SK-N-DZ (cell line): ENCODE results near the gene ARFRP1. TPM values are rescaled to one million over a fixed set of nuclear protein-coding genes. Genes with fewer than 3 reads are reported as not detected.

Experiments
- DNase-seq: peaks from one replicate; pipeline ENCODE4 v3.0.0-alpha.2; 2015; ENCODE audit warnings: low spot score
- polyA plus RNA-seq, 2 experiments: library from polyadenylated mRNA; depleted of rRNA; stranded (reverse); fragments of >200 nt; gene quantifications; 2 replicates each; pipeline ENCODE4 v1.2.3, GENCODE V29; 2014

Gene ARFRP1
- polyA plus RNA-seq (2014; cell fraction: cytosol; rRNA removed): 72.1 and 74.1 TPM in 2 replicates
- polyA plus RNA-seq (2014; cell fraction: nucleus; rRNA removed): 137 and 172 TPM in 2 replicates

GRCh38 chr20:63707558-63708300 is at the start of gene ARFRP1, which contains the start of gene ZGPAT:
TSS of gene ARFRP1 (minus strand) at chr20:63707976. CDS start at chr20:63707091, 885 bp downstream.
TSS of gene ZGPAT (plus strand) at chr20:63708039. CDS start at chr20:63708581, 542 bp downstream.
- DNase-seq: peak; percentile 87

- no peak for DNase-seq
Observed at GRCh38 chr20:63756648-63756991, 48.8 kb upstream of the ARFRP1 start.

GRCh38 chr20:63755933-63756647 is 48.3 kb upstream of the ARFRP1 start:
- DNase-seq: no peak

GRCh38 chr20:63754008-63754407 is 46.2 kb upstream of the ARFRP1 start:
- DNase-seq: no peak

GRCh38 chr20:63753381-63753780 is 45.6 kb upstream of the ARFRP1 start:
- no peak for DNase-seq

- peak; percentile 65 for DNase-seq
Observed at GRCh38 chr20:63752411-63753101, 44.8 kb upstream of the ARFRP1 start.

- DNase-seq: peak; percentile 53
Observed at GRCh38 chr20:63751471-63752271, 43.9 kb upstream of the ARFRP1 start.

GRCh38 chr20:63750807-63751470 is 43.2 kb upstream of the ARFRP1 start:
- DNase-seq: peak; percentile 58

- no peak for DNase-seq
Observed at GRCh38 chr20:63749597-63750508, 42.1 kb upstream of the ARFRP1 start.

GRCh38 chr20:63748934-63749270 is 41.1 kb upstream of the ARFRP1 start:
- DNase-seq: no peak

GRCh38 chr20:63748070-63748933 is 40.5 kb upstream of the ARFRP1 start:
- no peak for DNase-seq

- no peak for DNase-seq
Observed at GRCh38 chr20:63747622-63748069, 39.9 kb upstream of the ARFRP1 start.

- DNase-seq: no peak
Observed at GRCh38 chr20:63746751-63747315, 39.1 kb upstream of the ARFRP1 start.

- DNase-seq: no peak
Observed at GRCh38 chr20:63745961-63746731, 38.4 kb upstream of the ARFRP1 start.

- DNase-seq: no peak
Observed at GRCh38 chr20:63745424-63745805, 37.6 kb upstream of the ARFRP1 start.

- no peak for DNase-seq
Observed at GRCh38 chr20:63744574-63745423, 37.0 kb upstream of the ARFRP1 start.

- DNase-seq: no peak
Observed at GRCh38 chr20:63744158-63744557, 36.4 kb upstream of the ARFRP1 start.
